AG10803 (cell line): ENCODE data around the gene COL6A2.
"Not testable (repeated sequence)": the region's sequence is repeated elsewhere in the genome, so short reads cannot be mapped to it uniquely, and the experiment has no call there.

Experiments used
- DNase-seq: peaks from one replicate; pipeline ENCODE4 v3.0.0; 2010; ENCODE audit warnings: low read depth
- H3K4me3 ChIP-seq: 2 replicates; pipeline ENCODE4 v1.5.1; 2011; ENCODE audit warnings: mild to moderate bottlenecking, low read length, control low read depth
- TF ChIP-seq, protein P1 (sequence below): conservative IDR thresholded peaks from 2 replicates; pipeline ENCODE4 v1.5.1; 2011; ENCODE audit warnings: mild to moderate bottlenecking, low read length, control low read depth, inconsistent platforms

COL6A2 gene

GRCh38 chr21:46084709-46085108 lies 13.2 kb upstream of the COL6A2 start:
- TF ChIP-seq, protein P1, sequence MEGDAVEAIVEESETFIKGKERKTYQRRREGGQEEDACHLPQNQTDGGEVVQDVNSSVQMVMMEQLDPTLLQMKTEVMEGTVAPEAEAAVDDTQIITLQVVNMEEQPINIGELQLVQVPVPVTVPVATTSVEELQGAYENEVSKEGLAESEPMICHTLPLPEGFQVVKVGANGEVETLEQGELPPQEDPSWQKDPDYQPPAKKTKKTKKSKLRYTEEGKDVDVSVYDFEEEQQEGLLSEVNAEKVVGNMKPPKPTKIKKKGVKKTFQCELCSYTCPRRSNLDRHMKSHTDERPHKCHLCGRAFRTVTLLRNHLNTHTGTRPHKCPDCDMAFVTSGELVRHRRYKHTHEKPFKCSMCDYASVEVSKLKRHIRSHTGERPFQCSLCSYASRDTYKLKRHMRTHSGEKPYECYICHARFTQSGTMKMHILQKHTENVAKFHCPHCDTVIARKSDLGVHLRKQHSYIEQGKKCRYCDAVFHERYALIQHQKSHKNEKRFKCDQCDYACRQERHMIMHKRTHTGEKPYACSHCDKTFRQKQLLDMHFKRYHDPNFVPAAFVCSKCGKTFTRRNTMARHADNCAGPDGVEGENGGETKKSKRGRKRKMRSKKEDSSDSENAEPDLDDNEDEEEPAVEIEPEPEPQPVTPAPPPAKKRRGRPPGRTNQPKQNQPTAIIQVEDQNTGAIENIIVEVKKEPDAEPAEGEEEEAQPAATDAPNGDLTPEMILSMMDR: no peak
- DNase-seq: no peak
- H3K4me3 ChIP-seq: no peak overlapping the region

- not testable (repeated sequence) for DNase-seq, H3K4me3 ChIP-seq
Measured at GRCh38 chr21:46085259-46085658, 12.7 kb upstream of the COL6A2 start.

GRCh38 chr21:46087641-46088040 lies 10.3 kb upstream of the COL6A2 start:
- DNase-seq: no peak

DNA sequence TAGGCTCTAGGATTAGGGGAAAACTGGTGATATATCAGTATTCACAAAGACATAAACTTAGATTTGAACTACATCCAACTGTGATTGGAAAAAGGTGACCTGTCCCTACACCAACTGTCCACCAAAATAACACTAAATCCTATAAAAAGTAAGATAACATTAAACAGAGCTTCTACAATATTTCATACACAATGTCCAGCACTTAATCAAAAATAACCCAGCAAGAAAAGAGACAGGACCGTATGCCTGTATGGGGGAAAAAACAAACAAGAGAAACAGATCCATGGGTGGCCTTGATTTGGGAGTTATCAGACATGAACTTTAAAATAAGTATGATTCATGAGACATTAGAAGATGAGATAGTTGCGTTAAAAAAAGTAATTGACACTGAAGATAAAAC lies 9.7 kb upstream of the COL6A2 start:
- no peak overlapping the region for H3K4me3 ChIP-seq
- TF ChIP-seq, protein P1: no peak
- DNase-seq: no peak

More at GRCh38 chr21:46087641-46088040, 10.3 kb upstream of the COL6A2 start:
- TF ChIP-seq, protein P1: no peak
- no peak overlapping the region for H3K4me3 ChIP-seq

DNA sequence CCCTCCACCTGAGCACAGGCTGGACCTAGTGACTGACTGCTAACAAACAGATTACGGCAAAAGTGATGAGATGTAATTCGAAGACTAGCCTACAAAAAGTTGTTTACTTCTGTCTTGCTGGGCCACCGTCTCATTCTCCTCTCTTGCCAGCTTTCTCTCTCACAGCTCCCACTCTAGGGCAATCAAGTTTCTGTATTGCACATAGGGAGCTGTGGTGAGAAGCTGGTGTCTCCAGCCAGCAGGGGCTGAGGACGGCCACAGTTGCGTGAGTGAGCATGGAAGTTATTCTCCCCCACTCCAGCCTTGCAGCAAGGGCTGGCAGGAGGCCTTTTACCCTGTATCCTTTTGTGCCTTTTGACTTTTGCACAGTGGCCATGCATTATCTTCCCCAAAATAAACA lies 8.6 kb upstream of the COL6A2 start:
- DNase-seq: peak; percentile 31
- no peak overlapping the region for H3K4me3 ChIP-seq
- TF ChIP-seq, protein P1: no peak

DNA sequence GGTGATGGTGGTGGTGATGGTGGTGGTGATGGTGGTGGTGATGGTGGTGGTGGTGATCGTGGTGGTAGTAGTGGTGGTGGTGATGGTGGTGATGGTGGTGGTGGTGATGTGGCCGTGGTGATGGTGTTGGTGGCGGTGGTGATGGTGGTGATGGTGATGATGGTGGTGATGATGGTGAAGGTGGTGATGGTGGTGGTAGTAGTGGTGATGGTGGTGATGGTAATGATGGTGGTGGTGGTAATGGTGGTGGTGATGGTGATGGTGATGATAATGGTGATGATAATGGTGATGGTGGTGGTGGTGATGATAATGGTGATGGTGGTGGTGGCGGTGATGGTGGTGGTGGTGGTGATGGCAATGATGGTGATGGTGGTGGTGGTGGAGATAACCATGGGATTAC lies 6.8 kb upstream of the COL6A2 start:
- DNase-seq: no peak
- no peak overlapping the region for H3K4me3 ChIP-seq

GRCh38 chr21:46091631-46092025 lies 6.3 kb upstream of the COL6A2 start:
- DNase-seq: no peak
- H3K4me3 ChIP-seq: peak overlapping the region; percentile 61
- TF ChIP-seq, protein P1: no peak

More for the DNA sequence above, 6.8 kb upstream of the COL6A2 start:
- TF ChIP-seq, protein P1: no peak
